ENCODE data around the gene TSPAN1.

- TF ChIP-seq CTCF (IDR thresholded peaks at IDR 0.05) (no peak), POLR2A (IDR thresholded peaks at IDR 0.05) (no peak)
These were observed 24.8 kb upstream of the TSPAN1 start for GRCh38 chr1:46150085-46150484.
